ENCODE data around the gene SOX18. TPM values are rescaled to one million over a fixed set of nuclear protein-coding genes. Genes with fewer than 3 reads are reported as not detected.

The SOX18 gene
- total and polyA plus RNA-seq, 2 of the 13 experiments (the other 11 are each of a cell fraction or from before 2014, with no cell fraction given): 1.6 to 1.9 TPM

DNA sequence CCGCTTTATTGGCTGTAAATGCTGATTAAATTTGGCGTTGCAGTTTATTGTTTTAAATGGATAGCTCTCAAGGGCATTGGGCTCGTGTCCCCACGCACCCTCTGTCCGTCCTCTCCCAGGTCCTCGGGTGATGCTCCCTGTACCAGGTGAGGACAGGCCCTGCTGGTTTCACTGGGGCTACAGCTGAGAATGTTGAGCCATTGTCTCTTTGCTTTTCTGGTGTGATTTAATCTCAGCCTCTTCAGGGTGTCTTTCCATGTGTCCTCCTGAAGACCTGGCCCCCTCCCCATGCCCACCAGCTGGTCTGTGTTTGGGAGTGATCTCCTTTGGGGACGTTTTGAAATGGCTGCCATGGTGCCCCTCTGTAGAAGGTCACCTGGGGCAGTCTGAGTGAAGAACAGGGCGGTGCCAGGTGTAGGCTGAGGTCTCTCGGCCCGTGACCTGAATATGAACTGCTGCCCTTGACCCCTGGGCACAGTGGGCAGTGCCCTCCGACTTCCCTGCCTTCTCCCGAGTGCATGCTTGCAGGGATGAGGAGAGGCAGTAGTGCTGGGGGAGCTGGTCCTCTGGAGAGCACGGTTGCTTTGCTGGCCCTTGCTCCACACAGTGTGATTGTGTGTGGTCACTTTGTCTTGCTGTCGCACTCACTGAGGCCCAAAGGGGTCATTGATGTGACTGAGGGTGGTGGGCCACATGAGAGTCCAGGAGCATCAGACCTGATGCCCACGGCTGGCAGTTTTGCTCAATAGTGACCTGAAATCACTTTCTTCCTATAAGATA, 25.9 kb downstream of the SOX18 start (continued):
- TF ChIP-seq MTA1 (CRISPR knock-in tag; IDR thresholded peaks at IDR 0.05; ENCODE audit: borderline replicate concordance): peak; percentile 44; the same call in 1 of the 2 replicates
- TF ChIP-seq, protein P1, sequence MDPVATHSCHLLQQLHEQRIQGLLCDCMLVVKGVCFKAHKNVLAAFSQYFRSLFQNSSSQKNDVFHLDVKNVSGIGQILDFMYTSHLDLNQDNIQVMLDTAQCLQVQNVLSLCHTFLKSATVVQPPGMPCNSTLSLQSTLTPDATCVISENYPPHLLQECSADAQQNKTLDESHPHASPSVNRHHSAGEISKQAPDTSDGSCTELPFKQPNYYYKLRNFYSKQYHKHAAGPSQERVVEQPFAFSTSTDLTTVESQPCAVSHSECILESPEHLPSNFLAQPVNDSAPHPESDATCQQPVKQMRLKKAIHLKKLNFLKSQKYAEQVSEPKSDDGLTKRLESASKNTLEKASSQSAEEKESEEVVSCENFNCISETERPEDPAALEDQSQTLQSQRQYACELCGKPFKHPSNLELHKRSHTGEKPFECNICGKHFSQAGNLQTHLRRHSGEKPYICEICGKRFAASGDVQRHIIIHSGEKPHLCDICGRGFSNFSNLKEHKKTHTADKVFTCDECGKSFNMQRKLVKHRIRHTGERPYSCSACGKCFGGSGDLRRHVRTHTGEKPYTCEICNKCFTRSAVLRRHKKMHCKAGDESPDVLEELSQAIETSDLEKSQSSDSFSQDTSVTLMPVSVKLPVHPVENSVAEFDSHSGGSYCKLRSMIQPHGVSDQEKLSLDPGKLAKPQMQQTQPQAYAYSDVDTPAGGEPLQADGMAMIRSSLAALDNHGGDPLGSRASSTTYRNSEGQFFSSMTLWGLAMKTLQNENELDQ (CRISPR knock-in tag; IDR thresholded peaks at IDR 0.05; ENCODE audit: borderline replicate concordance): 0 out of 2 replicates have a peak, but pooled peaks have one; percentile 6
- 0 out of 2 replicates have a peak, but pooled peaks have one; percentile 14 for TF ChIP-seq ZFP41 (CRISPR knock-in tag; IDR thresholded peaks at IDR 0.05; ENCODE audit: borderline replicate concordance)
- peak; percentile 93; the same call in 1 of the 2 replicates for TF ChIP-seq SSRP1 (CRISPR knock-in tag; IDR thresholded peaks at IDR 0.05)
- TF ChIP-seq ZNF768 (CRISPR knock-in tag; IDR thresholded peaks at IDR 0.05): peak; percentile 75
- peak; percentile 16; the same call in 1 of the 2 replicates for TF ChIP-seq TSC22D2 (CRISPR knock-in tag; IDR thresholded peaks at IDR 0.05; ENCODE audit: borderline replicate concordance)
- peak; percentile 97; the same call in 1 of the 2 replicates for TF ChIP-seq CAMTA2 (CRISPR knock-in tag; IDR thresholded peaks at IDR 0.05; ENCODE audit: borderline replicate concordance)
- TF ChIP-seq MIXL1 (CRISPR knock-in tag; IDR thresholded peaks at IDR 0.05): no peak
- peak; percentile 30; the same call in 1 of the 2 replicates for TF ChIP-seq HNF4A (CRISPR knock-in tag; IDR thresholded peaks at IDR 0.05)
- peak; percentile 46; the same call in 1 of the 2 replicates for TF ChIP-seq SMAD1 (CRISPR knock-in tag; IDR thresholded peaks at IDR 0.05; ENCODE audit: borderline replicate concordance, low read depth)
- 0 out of 2 replicates have a peak, but pooled peaks have one; percentile 2 for TF ChIP-seq SRF (IDR thresholded peaks at IDR 0.05; ENCODE audit: low read depth, low read length)
- TF ChIP-seq ZNF333 (CRISPR knock-in tag; IDR thresholded peaks at IDR 0.05; ENCODE audit: borderline replicate concordance): peak; percentile 91; the same call in 1 of the 2 replicates
- TF ChIP-seq ATAD3A (CRISPR knock-in tag; IDR thresholded peaks at IDR 0.05): 0 out of 2 replicates have a peak, but pooled peaks have one; percentile 13
- TF ChIP-seq NFE2 (CRISPR knock-in tag; IDR thresholded peaks at IDR 0.05): no peak
- 0 out of 2 replicates have a peak, but pooled peaks have one; percentile 20 for TF ChIP-seq ZBTB1 (CRISPR knock-in tag; IDR thresholded peaks at IDR 0.05; ENCODE audit: borderline replicate concordance)
- no peak for TF ChIP-seq ZNF143 (CRISPR knock-in tag; IDR thresholded peaks at IDR 0.05)
- TF ChIP-seq, protein P2, sequence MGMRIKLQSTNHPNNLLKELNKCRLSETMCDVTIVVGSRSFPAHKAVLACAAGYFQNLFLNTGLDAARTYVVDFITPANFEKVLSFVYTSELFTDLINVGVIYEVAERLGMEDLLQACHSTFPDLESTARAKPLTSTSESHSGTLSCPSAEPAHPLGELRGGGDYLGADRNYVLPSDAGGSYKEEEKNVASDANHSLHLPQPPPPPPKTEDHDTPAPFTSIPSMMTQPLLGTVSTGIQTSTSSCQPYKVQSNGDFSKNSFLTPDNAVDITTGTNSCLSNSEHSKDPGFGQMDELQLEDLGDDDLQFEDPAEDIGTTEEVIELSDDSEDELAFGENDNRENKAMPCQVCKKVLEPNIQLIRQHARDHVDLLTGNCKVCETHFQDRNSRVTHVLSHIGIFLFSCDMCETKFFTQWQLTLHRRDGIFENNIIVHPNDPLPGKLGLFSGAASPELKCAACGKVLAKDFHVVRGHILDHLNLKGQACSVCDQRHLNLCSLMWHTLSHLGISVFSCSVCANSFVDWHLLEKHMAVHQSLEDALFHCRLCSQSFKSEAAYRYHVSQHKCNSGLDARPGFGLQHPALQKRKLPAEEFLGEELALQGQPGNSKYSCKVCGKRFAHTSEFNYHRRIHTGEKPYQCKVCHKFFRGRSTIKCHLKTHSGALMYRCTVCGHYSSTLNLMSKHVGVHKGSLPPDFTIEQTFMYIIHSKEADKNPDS (CRISPR knock-in tag; IDR thresholded peaks at IDR 0.05): peak; percentile 21; the same call in 1 of the 2 replicates
- TF ChIP-seq, protein P3, sequence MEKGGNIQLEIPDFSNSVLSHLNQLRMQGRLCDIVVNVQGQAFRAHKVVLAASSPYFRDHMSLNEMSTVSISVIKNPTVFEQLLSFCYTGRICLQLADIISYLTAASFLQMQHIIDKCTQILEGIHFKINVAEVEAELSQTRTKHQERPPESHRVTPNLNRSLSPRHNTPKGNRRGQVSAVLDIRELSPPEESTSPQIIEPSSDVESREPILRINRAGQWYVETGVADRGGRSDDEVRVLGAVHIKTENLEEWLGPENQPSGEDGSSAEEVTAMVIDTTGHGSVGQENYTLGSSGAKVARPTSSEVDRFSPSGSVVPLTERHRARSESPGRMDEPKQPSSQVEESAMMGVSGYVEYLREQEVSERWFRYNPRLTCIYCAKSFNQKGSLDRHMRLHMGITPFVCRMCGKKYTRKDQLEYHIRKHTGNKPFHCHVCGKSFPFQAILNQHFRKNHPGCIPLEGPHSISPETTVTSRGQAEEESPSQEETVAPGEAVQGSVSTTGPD (CRISPR knock-in tag; IDR thresholded peaks at IDR 0.05): no peak
- peak; percentile 75; the same call in 1 of the 2 replicates for TF ChIP-seq ZSCAN25 (CRISPR knock-in tag; IDR thresholded peaks at IDR 0.05)
- 0 out of 4 replicates have a peak, but pooled peaks of 1 of the 2 experiments have one; percentile 14 for TF ChIP-seq EP300 (IDR thresholded peaks at IDR 0.05; ENCODE audit: low read depth in 2 of 2, low read length in 2 of 2)
- no peak for TF ChIP-seq EP300 (CRISPR knock-in tag; IDR thresholded peaks at IDR 0.05; ENCODE audit: borderline replicate concordance)
- TF ChIP-seq ATRX (CRISPR knock-in tag; IDR thresholded peaks at IDR 0.05; ENCODE audit: borderline replicate concordance): 0 out of 2 replicates have a peak, but pooled peaks have one; percentile 44
- no peak for TF ChIP-seq RARG (CRISPR knock-in tag; IDR thresholded peaks at IDR 0.05; ENCODE audit: low read depth)
- no peak for TF ChIP-seq KAT8 (CRISPR knock-in tag; IDR thresholded peaks at IDR 0.05)

Measured in HepG2 (cell line).